ENCODE results near the gene CAPN3. TPM values are rescaled to one million over a fixed set of nuclear protein-coding genes. Genes with fewer than 3 reads are reported as not detected.

CAPN3 gene
- total and polyA plus RNA-seq, 4 donors = 19.2 to 46.7 (median 35.2) TPM

- no peak for DNase-seq (ENCODE audit: low read depth in 4 of 6, low spot score in 6 of 6)
- Histone ChIP-seq H3K4me1 (ENCODE audit: control insufficient read depth, insufficient read depth, low read length) (no peaks in the 10 kb centered on the region), H3K9me3 (ENCODE audit: control insufficient read depth, insufficient read depth, low read length) (no peaks in the 10 kb centered on the region), H3K4me3 (ENCODE audit: low read depth, low read length) (no peak overlapping the region), H3K27ac (ENCODE audit: low read depth, low read length) (no peak overlapping the region), H3K36me3 (ENCODE audit: control insufficient read depth, insufficient read depth, low read length) (peaks cover 53% of the 10 kb centered on the region), H3K27me3 (ENCODE audit: control insufficient read depth, insufficient read depth, low read length) (no peaks in the 10 kb centered on the region)
- 100% methylated on average over 1 of the region's 2 CpGs for WGBS (ENCODE audit: insufficient coverage)
These were observed 62.1 kb downstream of the CAPN3 start for GRCh38 chr15:42421376-42421775.

GRCh38 chr15:42427429-42428223 is 68.3 kb downstream of the CAPN3 start:
- no peak overlapping the region for H3K27ac ChIP-seq (ENCODE audit: low read depth, low read length)
- 93% methylated on average over 3 of the region's 7 CpGs for WGBS (ENCODE audit: insufficient coverage)

GRCh38 chr15:42444415-42445063 is 85.2 kb downstream of the CAPN3 start:
- H3K36me3 ChIP-seq (ENCODE audit: control insufficient read depth, insufficient read depth, low read length) = peaks cover 31% of the 10 kb centered on the region
- no peaks in the 10 kb centered on the region for H3K4me1 ChIP-seq (ENCODE audit: control insufficient read depth, insufficient read depth, low read length)
- H3K27ac ChIP-seq (ENCODE audit: low read depth, low read length) = no peak overlapping the region
- no peak overlapping the region for H3K4me3 ChIP-seq (ENCODE audit: low read depth, low read length)
- 100% methylated on average over 3 of the region's 5 CpGs for WGBS (ENCODE audit: insufficient coverage)
- H3K27me3 ChIP-seq (ENCODE audit: control insufficient read depth, insufficient read depth, low read length) = no peaks in the 10 kb centered on the region
- no peaks in the 10 kb centered on the region for H3K9me3 ChIP-seq (ENCODE audit: control insufficient read depth, insufficient read depth, low read length)
- DNase-seq (ENCODE audit: low read depth in 4 of 6, low spot score in 6 of 6) = no peak

More at GRCh38 chr15:42427429-42428223, 68.3 kb downstream of the CAPN3 start:
- DNase-seq (ENCODE audit: low read depth in 4 of 6, low spot score in 6 of 6) = no peak
- Histone ChIP-seq H3K36me3 (ENCODE audit: control insufficient read depth, insufficient read depth, low read length) (peaks cover 56% of the 10 kb centered on the region), H3K27me3 (ENCODE audit: control insufficient read depth, insufficient read depth, low read length) (no peaks in the 10 kb centered on the region), H3K4me3 (ENCODE audit: low read depth, low read length) (no peak overlapping the region), H3K9me3 (ENCODE audit: control insufficient read depth, insufficient read depth, low read length) (no peaks in the 10 kb centered on the region), H3K4me1 (ENCODE audit: control insufficient read depth, insufficient read depth, low read length) (no peaks in the 10 kb centered on the region)

GRCh38 chr15:42445551-42445950 is 86.2 kb downstream of the CAPN3 start:
- Histone ChIP-seq H3K9me3 (ENCODE audit: control insufficient read depth, insufficient read depth, low read length) (no peaks in the 10 kb centered on the region), H3K4me3 (ENCODE audit: low read depth, low read length) (no peak overlapping the region), H3K27me3 (ENCODE audit: control insufficient read depth, insufficient read depth, low read length) (no peaks in the 10 kb centered on the region), H3K36me3 (ENCODE audit: control insufficient read depth, insufficient read depth, low read length) (peaks cover 36% of the 10 kb centered on the region), H3K4me1 (ENCODE audit: control insufficient read depth, insufficient read depth, low read length) (no peaks in the 10 kb centered on the region), H3K27ac (ENCODE audit: low read depth, low read length) (no peak overlapping the region)
- DNase-seq (ENCODE audit: low read depth in 4 of 6, low spot score in 6 of 6) = no peak

- Histone ChIP-seq H3K36me3 (ENCODE audit: control insufficient read depth, insufficient read depth, low read length) (peaks cover 41% of the 10 kb centered on the region), H3K9me3 (ENCODE audit: control insufficient read depth, insufficient read depth, low read length) (no peaks in the 10 kb centered on the region), H3K4me3 (ENCODE audit: low read depth, low read length) (no peak overlapping the region), H3K27me3 (ENCODE audit: control insufficient read depth, insufficient read depth, low read length) (no peaks in the 10 kb centered on the region), H3K4me1 (ENCODE audit: control insufficient read depth, insufficient read depth, low read length) (no peaks in the 10 kb centered on the region), H3K27ac (ENCODE audit: low read depth, low read length) (no peak overlapping the region)
- no peak for DNase-seq (ENCODE audit: low read depth in 4 of 6, low spot score in 6 of 6)
- WGBS (ENCODE audit: insufficient coverage) = no CpG with 5 or more reads among the region's 2 CpGs
These were observed 88.3 kb downstream of the CAPN3 start for GRCh38 chr15:42447599-42447998.

GRCh38 chr15:42448281-42448680 is 89.0 kb downstream of the CAPN3 start:
- no peaks in the 10 kb centered on the region for H3K27me3 ChIP-seq (ENCODE audit: control insufficient read depth, insufficient read depth, low read length)
- peaks cover 37% of the 10 kb centered on the region for H3K36me3 ChIP-seq (ENCODE audit: control insufficient read depth, insufficient read depth, low read length)
- WGBS (ENCODE audit: insufficient coverage) = 97% methylated on average over 6 of the region's 6 CpGs

GRCh38 chr15:42449770-42450424 is 90.6 kb downstream of the CAPN3 start:
- DNase-seq (ENCODE audit: low read depth in 4 of 6, low spot score in 6 of 6) = no peak
- peaks cover 30% of the 10 kb centered on the region for H3K36me3 ChIP-seq (ENCODE audit: control insufficient read depth, insufficient read depth, low read length)
- 96% methylated on average over 12 of the region's 13 CpGs for WGBS (ENCODE audit: insufficient coverage)
- no peak overlapping the region for H3K4me3 ChIP-seq (ENCODE audit: low read depth, low read length)
- no peaks in the 10 kb centered on the region for H3K27me3 ChIP-seq (ENCODE audit: control insufficient read depth, insufficient read depth, low read length)
- H3K4me1 ChIP-seq (ENCODE audit: control insufficient read depth, insufficient read depth, low read length) = no peaks in the 10 kb centered on the region
- no peaks in the 10 kb centered on the region for H3K9me3 ChIP-seq (ENCODE audit: control insufficient read depth, insufficient read depth, low read length)
- H3K27ac ChIP-seq (ENCODE audit: low read depth, low read length) = no peak overlapping the region

More at GRCh38 chr15:42448281-42448680, 89.0 kb downstream of the CAPN3 start:
- no peaks in the 10 kb centered on the region for H3K4me1 ChIP-seq (ENCODE audit: control insufficient read depth, insufficient read depth, low read length)
- no peak overlapping the region for H3K4me3 ChIP-seq (ENCODE audit: low read depth, low read length)
- no peak overlapping the region for H3K27ac ChIP-seq (ENCODE audit: low read depth, low read length)
- no peak for DNase-seq (ENCODE audit: low read depth in 4 of 6, low spot score in 6 of 6)
- H3K9me3 ChIP-seq (ENCODE audit: control insufficient read depth, insufficient read depth, low read length) = no peaks in the 10 kb centered on the region

- Histone ChIP-seq H3K27me3 (ENCODE audit: control insufficient read depth, insufficient read depth, low read length) (no peaks in the 10 kb centered on the region), H3K36me3 (ENCODE audit: control insufficient read depth, insufficient read depth, low read length) (peaks cover 30% of the 10 kb centered on the region), H3K9me3 (ENCODE audit: control insufficient read depth, insufficient read depth, low read length) (no peaks in the 10 kb centered on the region), H3K27ac (ENCODE audit: low read depth, low read length) (no peak overlapping the region), H3K4me3 (ENCODE audit: low read depth, low read length) (no peak overlapping the region), H3K4me1 (ENCODE audit: control insufficient read depth, insufficient read depth, low read length) (no peaks in the 10 kb centered on the region)
- WGBS (ENCODE audit: insufficient coverage) = 93% methylated on average over 2 of the region's 4 CpGs
- DNase-seq (ENCODE audit: low read depth in 4 of 6, low spot score in 6 of 6) = no peak
These were observed 91.1 kb downstream of the CAPN3 start for GRCh38 chr15:42450425-42450790.

- WGBS (ENCODE audit: insufficient coverage) = no CpG with 5 or more reads among the region's 3 CpGs
- peaks cover 19% of the 10 kb centered on the region for H3K36me3 ChIP-seq (ENCODE audit: control insufficient read depth, insufficient read depth, low read length)
- DNase-seq (ENCODE audit: low read depth in 4 of 6, low spot score in 6 of 6) = no peak
- no peaks in the 10 kb centered on the region for H3K27me3 ChIP-seq (ENCODE audit: control insufficient read depth, insufficient read depth, low read length)
- H3K9me3 ChIP-seq (ENCODE audit: control insufficient read depth, insufficient read depth, low read length) = no peaks in the 10 kb centered on the region
- no peak overlapping the region for H3K4me3 ChIP-seq (ENCODE audit: low read depth, low read length)
- H3K27ac ChIP-seq (ENCODE audit: low read depth, low read length) = no peak overlapping the region
- H3K4me1 ChIP-seq (ENCODE audit: control insufficient read depth, insufficient read depth, low read length) = peaks cover 6% of the 10 kb centered on the region
These were observed 94.5 kb downstream of the CAPN3 start for GRCh38 chr15:42453826-42454225.
